ENCODE measurements around the gene GATAD2B.

- TF ChIP-seq POLR2A (IDR thresholded peaks at IDR 0.05): no peak
- TF ChIP-seq EP300 (IDR thresholded peaks at IDR 0.05): no peak
Observed at GRCh38 chr1:153773096-153773921, 149.5 kb downstream of the GATAD2B start.

Data from ovary (tissue), 1 donor.